Neural progenitor cell (in vitro differentiated cells): ENCODE data around the gene H1-8.

Experiments used
- CTCF ChIP-seq: fragments of 200-600 bp; sonication (generic); IDR thresholded peaks from 2 replicates; pipeline ENCODE4 v1.5.1; 2017; ENCODE audit warnings: antibody characterized with exemption, mild to moderate bottlenecking
- EZH2 ChIP-seq: fragments of 200-600 bp; sonication (generic); IDR thresholded peaks from 2 replicates; pipeline ENCODE4 v1.6.1; 2017; ENCODE audit warnings: antibody characterized with exemption, mild to moderate bottlenecking, moderate library complexity

- TF ChIP-seq EZH2, result no peak
- TF ChIP-seq CTCF, result no peak
Observed at GRCh38 chr3:129563332-129563731, 20.4 kb downstream of the H1-8 start.
